HUDEP-2 (cell line): ENCODE measurements around the gene ATP6V0C.
A peak's percentile ranks its signal among the peaks of the same experiment; 100 is the strongest.
"Not testable (repeated sequence)": the region's sequence is repeated elsewhere in the genome, so short reads cannot be mapped to it uniquely, and the experiment has no call there.

ENCODE experiments used
- DNase-seq, 76 experiments: peaks; one replicate each; lab custom pipeline; 2025; ENCODE audit not compliant: unreplicated experiment in 76 of 76; lab: John Stamatoyannopoulos, UW

Gene ATP6V0C

DNA sequence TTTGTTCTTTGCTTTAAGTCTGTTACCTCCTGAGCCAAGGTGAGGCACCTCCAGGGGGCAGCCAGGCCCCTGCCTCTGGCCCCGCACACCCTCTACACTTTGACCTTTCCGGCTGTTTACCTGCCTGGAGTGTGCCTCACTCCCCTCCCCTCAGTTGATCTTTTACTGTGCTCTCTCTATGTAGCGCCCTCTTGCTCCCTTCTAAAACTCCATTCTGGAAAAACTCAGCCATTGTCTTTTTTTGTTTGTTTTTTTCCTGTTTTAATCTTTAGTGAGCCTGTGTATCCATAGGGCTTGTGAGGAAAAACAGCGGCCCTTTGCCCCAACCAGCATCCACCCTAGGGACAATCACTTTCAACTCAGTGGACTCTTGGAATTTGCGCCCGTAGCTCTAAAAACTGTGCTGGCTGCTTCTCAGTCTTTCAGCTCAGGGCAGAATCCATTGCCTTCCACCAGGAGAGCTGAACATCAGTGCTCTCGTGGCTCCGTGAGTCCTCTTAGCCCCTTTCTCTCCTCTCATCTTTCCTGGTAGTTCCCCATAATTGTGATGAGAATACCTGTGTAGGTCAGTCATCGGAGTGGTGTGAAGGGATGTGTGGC lies 10.7 kb downstream of the ATP6V0C start:
- DNase-seq: no peak

DNA sequence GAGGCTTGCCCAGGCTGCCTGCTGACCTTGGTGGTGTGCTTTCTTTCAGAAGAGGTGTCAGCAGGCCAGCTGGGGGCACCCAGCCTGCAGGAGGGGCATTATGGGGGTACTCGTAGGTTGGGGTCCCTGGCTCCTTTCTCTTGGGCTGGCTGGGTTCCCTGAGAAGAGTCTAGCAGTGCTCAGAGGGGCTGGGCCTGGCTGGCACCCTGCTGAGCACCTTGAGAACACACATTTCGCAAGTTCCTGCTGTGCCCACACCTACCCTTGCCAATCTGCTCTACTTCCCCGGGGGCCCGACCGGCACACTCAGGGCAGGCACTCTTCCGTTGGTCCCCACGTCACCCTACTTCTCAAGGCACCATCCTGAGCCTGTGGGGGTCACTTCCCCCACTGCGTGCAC lies 12.4 kb downstream of the ATP6V0C start:
- no peak for DNase-seq

DNA sequence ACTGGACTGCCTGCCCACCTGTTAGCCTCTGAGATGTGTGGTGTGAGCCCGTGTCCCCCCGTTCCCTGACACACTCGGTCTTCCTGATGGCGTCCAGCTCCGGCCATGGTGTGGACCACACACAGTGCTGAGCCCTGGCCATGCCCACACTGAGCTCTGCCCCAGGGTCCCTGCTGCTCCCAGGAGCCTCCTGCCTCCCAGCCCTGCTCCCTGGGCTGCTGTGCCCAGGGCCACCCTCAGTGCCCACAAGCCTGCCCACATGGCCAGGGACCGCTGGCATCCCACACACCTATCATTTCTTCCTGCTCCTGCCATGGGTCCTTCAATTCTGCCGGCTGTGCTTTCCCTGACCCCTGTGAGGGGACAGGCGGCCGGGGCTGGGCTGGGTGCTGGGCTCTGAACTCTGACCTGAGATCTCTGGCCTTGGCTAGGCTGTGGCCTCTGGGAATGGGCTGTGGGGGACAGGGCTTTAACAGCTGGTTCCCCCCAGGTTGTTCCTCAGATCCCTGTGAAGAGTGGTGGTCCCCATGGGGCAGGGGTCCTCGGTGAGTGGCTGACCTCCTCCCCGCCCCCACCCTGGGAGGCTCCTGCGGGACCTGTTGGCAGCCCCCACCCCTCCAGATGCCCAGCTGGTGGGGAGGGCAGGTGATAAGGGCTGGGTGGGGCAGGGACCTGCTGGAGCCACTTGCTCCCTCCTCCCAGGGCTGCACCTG lies 13.5 kb downstream of the ATP6V0C start:
- DNase-seq: no peak

DNA sequence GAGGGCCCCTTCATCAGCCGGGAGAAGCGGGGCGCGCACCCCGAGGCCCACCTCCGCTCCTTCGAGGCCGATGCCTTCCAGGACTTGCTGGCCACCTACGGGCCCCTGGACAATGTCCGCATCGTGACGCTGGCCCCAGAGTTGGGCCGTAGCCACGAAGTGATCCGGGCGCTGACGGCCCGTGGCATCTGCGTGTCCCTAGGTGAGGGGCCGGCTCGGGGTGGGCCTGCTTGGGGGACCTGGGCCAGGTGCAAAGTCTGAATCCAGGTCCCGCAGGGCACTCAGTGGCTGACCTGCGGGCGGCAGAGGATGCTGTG lies 14.0 kb downstream of the ATP6V0C start:
- DNase-seq: no peak

DNA sequence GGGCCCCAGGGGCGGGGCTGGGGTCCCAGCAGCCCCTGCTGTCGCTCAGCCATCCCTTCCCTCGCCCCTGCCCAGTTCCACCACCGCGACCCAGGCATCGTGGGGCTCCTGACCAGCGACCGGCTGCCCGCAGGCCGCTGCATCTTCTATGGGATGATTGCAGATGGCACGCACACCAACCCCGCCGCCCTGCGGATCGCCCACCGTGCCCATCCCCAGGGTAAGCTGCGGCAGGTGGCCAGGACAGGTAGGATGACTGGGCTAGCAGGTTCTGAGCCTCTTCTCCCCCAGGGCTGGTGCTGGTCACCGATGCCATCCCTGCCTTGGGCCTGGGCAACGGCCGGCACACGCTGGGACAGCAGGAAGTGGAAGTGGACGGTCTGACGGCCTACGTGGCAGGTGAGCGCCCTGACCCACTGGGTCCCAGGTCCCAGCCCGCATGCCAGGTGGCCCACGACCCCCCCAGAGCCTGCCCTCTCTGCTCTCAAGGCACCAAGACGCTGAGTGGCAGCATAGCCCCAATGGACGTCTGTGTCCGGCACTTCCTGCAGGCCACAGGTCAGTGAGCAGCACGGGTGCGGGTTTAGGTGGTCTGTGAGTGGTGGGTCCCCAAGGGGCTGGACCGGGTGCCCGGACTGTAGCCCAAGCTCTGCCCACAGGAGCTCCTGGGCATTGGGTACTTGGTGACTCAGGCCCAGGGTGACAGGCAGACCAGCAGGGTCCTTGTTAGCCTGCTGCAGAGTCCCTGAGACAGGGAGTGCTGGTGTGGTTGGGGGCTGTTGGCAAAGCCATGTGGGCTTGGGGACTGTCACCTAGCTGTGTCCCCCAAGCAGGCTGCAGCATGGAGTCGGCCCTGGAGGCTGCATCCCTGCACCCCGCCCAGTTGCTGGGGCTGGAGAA lies 14.7 kb downstream of the ATP6V0C start:
- DNase-seq: no peak

DNA sequence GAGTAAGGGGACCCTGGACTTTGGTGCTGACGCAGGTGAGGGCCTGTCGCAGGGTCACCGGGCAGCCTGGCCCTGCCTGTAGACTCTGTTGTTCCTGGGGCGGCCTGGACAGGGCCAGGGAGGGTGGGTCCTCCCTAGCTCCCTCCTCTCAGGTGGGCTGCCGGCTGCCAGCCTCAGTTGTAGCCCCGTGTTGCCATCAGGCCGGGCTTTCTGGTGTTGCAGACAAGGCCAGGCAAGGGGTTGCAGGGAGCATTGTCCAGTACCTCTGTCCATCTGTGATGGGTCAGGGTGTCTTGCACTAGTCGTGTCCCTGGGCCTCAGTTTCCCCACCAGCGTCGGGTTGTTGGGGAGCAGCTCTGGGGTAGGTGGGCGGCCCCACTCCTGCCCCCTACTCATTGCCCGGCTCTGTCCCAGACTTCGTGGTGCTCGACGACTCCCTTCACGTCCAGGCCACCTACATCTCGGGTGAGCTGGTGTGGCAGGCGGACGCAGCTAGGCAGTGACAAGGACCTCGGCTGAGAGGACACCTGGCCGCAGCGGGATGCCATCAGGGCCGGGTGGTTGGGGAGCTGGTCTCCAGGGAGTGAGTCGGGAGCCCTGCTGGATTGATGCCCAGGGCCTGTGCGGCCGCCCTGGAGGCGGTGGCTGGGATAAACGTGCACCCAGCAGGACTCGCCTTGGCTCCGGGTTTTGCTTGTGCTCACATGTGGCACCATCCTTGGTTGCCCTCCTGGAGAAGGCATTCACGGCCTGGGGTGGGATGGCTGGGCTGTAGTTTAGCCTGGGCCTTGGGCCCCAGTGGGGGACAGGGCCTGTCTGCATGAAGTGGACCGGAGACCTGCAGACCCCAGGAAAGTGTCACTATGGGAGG lies 15.5 kb downstream of the ATP6V0C start:
- peak in 2 of 76 experiments; percentile 14 to 21 for DNase-seq

DNA sequence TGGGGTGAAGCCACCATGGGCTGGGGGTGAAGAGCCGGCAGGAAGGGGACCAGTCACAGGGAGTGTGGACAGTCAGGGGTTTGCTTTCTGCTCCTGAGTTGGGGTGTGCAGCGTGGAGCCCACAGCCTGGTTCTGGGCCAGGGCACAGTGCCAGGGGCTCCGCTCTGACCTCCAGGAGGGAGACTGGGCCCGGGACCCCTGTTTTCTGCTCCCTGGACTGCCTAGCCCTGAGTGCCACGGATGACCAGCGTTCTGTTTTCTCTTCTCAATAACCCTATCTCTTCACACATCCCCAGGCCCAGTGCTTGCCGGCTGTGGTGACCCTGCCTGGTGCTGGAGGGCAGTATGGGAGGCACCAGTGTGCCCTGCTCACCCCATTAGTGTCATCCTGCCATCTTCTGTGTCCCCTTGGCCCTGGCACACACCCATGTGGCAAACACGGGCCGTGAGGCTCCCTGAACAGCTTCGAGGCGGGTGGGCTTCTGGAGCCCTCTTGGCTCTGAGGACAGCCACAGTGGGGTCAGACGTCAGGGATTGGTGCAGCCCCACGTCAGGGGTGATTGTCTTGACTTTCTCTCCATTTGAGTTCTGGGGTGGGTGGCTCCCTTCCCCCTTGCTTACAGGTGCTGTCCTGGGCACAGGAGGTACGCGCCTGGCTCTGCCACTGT lies 16.3 kb downstream of the ATP6V0C start:
- no peak for DNase-seq

DNA sequence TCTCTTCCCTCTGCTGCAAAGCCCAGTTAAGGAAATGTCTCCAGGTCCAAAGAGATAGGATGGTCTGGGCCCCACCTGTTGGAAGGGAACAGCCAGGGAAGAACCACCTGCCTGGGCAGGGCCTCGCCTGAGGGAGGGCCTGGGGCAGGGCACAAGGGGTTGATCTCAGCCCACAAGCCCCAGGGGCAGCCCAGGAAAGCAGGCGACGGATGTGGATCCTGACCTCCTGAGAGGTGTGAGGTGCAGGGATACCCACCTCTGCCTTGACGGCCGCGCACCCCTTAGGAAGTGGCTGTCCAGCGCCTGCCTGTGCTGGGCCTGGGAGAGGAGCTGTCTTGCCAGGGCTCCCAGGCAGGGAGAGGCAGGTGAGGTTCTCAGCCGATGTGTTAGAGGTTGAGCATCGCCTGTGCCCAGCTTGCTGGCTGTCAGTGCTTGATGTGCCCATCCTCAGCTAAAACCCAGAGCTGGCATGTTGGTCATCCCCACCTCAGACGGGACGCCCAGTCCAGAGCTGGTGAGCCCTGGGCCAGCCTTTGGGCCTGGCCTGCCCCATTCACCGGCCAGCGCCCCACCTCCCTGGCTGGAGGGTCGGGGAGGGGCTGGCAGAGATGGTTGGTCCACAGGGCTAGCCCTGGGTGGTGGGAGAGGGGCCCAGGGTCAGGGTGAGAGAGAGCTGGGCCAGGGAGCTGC lies 17.0 kb downstream of the ATP6V0C start:
- no peak for DNase-seq

DNA sequence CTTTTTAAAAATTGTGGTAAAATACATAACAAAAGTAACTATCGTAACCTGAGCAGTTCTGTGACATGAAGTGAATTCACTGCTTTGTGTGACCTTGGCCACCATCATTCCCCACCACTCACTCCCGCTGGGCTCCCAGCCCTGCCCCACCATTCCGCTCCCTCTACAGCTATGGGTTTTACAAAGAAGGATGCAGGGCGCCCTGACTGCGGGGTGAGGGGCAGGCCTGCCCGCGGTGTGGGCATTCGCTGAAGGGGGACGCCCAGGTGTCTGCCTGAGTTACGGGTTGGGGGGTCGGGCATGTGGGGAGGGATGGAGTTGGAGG lies 17.6 kb downstream of the ATP6V0C start, which contains the start of gene CEMP1:
CEMP1 (minus strand) TSS at position 38 of the 325 bp plus-strand sequence. CDS start 335 bp downstream, outside the sequence.
- DNase-seq: no peak

DNA sequence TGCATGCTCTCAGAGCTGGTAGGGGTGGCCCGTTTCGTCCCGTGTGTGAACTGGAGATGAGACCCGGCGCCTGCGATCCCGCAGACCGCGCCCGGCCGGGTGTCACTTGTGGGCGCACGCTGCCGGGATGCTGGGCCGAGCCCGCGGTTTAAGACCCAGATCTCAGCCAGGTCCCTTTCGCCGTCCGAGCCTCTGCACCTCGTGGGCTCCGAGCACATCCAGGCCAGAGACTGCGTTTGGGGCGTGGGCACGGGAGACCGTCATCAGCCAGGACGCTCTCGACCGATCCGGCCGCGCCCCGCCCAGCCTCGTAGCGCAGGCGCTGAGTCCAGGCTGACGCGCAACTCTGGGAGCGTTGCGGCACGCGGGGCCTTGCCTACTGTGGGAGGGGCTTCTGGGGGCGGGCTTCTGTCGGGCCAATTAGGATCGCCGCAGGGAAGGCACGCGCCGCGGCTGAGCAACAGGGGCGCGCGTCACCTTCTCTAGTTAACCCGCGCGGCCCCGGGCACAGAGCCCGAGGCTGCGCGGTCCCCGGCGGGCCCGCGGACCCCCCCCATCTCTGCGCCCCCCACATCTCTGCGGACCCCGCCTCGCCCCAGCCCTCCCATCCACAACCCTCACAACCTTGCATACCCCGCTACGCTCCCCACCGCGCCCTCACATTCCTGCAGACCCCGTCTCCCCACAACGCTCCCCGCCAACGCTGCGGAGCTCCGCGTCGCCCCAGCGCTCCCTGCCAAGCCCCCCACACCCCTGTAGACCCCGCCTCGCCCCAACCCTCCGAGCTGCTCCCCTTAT lies 18.1 kb downstream of the ATP6V0C start:
- peak in 74 of 76 experiments; percentile 68 to 98 (median 95) for DNase-seq

DNA sequence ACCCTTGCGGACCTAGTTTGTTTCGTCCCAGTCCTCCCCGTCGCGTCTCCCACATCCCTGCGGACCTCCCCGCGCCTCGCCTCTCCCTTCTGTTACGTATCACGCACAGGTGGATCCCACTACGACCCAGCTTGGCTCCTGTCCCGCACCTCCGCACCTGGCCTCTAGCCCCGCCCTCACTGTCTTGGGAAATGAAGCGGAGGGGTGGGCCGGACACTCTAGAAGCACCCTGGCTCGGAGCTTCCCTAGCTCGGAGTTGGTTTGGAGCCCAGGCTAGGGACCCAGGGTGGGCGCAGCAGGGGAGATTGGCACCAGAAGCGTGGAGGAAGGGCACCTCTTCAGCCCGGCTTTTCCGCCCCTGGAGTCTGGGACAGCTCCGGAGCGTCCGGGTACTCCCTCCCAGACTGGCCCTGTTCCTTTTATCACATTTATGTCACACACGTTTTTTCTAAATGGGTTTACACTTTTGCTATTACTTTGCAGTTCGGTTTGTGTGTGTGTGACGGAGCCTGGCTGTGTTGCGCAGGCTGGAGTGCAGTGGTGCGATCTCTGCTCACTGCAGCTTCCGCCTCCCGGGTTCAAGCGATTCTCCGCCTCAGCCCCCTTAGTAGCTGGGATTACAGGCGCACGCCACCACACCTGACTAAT lies 18.9 kb downstream of the ATP6V0C start:
- peak in 14 of 76 experiments; percentile 9 to 55 (median 26) for DNase-seq

DNA sequence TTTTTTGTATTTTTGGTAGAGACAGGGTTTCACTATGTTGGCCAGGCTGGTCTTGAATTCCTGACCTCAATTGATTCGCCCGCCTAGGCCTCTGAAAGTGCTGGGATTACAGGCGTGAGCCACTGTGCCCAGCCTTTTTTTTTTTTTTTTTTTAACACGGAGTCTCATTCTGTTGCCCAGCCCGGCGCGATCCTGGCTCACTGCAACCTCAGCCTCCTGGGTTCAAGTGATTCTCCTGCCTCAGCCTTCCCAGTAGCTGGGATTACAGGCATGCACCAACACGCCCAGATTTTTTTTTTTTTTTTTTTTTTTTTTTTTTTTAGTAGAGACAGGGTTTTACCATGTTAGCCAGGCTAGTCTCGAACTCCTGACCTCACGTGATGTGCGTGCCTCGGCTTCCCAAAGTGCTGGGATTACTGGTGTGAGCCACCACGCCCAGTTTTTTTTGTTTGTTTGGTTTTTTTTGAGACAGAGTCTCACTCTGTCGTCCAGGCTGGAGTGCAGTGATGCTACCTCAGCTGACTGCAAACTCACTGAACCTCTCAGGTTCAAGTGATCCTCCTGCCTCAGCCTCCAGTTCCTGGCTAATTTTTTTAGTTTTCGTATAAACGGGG lies 19.5 kb downstream of the ATP6V0C start:
- not testable (repeated sequence) for DNase-seq

DNA sequence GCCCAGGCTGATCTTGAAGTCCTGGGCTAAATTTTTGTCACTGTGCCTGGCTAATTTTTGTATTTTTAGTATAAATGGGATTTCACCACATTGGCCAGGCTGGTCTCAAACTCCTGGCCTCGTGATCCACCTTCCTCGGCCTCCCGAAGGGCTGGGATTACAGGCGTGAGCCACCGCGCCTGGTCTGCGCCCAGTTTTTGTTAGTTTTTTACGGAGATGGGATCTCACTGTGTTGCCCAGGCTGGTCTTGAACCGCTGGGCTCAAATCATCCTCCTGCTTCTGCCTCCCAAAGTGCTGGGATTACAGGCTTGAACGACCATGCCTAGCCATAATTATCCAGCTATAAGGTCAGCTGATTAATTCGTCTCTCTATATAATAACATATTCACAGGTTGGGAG lies 20.2 kb downstream of the ATP6V0C start:
- DNase-seq: no peak

DNA sequence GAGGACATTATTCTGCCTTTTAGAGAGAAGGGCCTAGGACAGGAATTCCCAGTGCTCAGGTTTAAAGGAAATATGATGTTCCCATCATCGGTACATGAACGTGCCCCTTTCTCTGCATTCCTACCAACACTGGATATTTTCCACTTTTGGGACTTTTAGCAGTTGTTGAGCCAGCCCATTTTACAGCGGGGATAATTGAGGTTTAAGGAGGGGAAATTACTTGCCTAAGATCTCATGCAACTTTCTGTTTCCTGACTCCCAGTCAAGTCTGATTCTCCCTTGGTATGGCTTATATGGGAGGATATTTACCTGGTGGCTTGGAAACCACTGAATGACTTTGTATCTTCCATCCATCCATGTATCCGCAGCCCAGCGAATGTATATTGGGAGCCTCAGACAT lies 20.6 kb downstream of the ATP6V0C start:
- not testable (repeated sequence) for DNase-seq

DNA sequence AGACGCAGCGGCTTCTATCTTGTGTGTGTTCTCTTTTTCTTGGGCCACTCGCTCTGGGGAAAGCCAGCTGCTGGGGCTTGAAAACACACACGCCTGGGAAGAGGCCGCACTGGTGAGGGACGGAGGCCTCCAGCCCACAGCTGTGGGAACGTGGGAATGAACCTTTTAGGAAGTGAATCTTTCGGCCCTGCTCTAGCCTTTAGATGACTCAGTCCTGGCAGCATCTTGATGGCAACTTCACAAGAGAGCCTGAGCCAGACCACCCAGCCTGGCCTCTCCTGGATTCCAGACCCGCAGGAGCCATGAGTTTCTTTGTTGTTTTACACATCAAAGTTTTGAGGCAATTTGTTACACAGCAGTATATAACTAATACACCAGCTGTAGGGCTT lies 21.9 kb downstream of the ATP6V0C start:
- no peak for DNase-seq

DNA sequence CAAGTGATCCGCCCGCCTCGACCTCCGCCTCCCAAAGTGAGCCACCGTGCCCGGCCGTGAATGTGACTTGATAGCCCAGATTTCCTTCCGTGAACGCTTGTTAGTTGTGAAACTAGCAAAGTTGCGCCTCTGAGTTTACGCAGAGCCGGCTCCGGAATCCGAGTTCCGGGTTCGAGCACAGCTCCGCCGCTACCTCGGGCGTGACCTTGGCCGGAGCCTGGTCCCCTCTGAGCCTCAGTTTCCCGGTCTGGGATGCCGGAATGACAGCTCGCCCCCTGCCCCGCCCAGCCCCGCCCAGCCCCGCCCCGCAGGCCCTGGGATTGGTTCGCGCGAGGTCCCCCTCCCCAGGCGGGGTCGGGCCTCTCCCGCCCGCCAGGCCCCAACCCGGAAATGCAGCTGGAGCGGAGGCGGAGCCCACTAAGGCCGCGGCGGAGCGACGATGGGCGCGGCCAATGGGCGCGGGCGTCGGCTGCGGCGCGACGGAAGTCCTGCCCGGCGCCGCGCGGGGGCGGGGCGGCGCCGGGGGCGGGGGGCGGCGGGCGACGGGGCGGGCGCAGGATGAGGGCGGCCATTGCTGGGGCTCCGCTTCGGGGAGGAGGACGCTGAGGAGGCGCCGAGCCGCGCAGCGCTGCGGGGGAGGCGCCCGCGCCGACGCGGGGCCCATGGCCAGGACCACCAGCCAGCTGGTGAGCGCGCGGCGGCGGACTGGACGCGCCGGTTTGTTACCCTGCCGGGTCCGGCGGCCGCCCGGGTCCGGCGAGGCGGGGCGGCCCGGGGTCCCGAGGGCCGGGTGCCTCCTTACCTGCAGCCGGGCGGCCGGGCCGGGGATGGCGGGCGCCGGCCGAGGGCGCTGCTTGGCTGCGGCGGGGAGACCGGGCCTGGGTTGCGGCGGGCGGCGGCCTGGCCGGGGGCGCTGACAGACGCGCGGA lies 24.0 kb downstream of the ATP6V0C start, which contains the start of gene PDPK1:
PDPK1 (plus strand) TSS at position 571 of the 929 bp plus-strand sequence; CDS start at position 663, 92 bp downstream.
- DNase-seq: peak in 72 of 76 experiments; percentile 56 to 93 (median 86)
